T47D (cell line): ENCODE data around the gene TMCC1.

ENCODE experiments used
- DNase-seq, 2 experiments: peaks; one replicate each; pipeline versions ENCODE4 v3.0.0 to v3.0.0-alpha.2; 2011 to 2012; ENCODE audit warnings: low read depth in 1 of 2, low spot score in 1 of 2
- JUND ChIP-seq: IDR thresholded peaks from 2 replicates; pipeline ENCODE4 v1.6.1; 2012; ENCODE audit warnings: low read depth
- in situ Hi-C: cut with HindIII; loops from 2 replicates; pipeline ENCODE4 v1.10.0; 2016; ENCODE audit warnings: low sequenced_read_pairs, low pct_unique_long_range_greater_than_20kb

TMCC1 gene

DNA sequence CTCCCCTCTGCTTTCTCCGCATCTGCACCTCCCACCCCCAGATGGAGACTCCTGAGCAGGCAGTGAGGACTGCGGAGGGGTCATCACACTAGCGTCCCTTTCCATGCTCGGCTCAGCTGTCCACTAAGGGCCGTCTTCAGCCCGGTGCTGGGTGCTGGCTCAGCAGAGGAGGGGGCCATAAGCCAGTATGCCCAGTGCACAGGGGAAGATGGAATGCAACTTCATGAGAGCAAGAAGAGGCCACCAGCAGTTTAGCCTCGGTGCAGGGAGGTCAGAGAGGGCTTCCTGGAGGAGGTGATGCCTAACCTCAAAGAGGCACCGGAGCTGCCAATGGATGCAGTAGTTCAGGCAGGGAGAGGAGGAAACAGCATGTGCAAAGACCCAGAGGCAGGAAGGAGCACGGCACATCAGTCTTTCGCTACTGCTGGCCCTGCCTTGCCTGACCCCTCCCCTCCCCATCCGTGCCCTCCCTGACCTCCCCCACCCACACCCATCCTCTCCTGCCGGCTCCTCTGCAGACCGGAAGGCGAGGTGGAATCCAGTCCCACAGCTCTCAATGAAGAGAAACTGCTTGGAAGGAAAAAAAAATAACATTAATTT lies 271.8 kb downstream of the TMCC1 start:
- in situ Hi-C loops, result no loop called here
- TF ChIP-seq JUND, result no peak
- no peak for DNase-seq

DNA sequence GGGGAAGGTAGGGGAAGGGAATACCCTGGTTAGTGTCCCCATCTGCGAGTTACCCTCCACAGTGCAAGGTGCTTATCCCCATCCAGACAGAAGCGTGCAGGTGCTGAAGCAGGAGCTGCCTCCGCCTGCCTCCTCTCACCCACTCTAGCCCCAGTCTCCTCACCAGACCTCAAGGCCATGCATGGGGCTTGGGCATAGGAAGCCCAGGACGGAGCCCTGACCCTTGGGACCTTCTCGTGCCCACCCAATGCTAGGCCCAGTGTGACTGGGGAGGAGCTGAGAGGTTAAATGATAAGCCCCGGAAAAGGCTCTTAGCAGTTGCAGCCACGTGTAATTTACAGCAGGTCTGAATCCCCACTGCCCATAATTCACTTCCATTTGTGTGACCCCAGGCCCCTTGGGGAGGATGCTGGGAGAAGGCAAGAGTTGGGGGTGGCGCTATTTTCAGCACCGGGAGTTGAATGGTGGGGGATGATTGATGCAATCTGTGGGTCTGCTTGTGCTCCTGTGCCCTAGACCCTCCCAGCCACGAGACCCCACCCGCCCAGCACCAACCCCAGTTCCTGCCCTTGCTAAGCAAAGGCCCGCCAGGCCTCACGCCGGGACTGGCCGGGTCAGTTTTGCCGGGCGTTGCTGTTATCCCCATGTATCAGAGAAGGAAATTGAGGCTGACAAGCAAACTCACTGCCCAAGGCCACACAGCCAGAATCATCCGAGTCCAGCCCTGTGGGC lies 272.5 kb downstream of the TMCC1 start:
- in situ Hi-C loops, result no loop called here
- no peak for TF ChIP-seq JUND
- no peak for DNase-seq

DNA sequence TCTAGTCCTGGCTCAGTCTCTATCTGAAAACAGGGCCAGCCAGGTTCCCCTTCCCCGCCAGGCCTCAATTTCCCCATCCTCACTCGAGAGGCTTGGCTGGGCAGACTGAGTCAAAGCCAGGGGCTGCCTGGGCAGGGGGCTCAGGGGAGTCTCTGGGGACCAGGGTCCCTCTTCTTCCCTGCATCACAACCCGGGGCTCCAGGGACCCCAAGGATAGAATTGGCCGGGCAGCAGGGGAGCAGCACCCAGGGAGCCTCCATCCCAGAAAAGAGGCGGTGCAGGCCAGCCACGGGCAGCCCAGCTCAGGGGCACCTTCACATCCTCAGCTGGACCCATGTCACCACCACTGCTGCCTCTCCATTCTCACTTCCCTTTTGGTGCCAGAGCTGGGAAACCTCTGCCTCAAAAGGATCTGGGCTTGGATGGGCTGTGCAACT lies 273.8 kb downstream of the TMCC1 start:
- TF ChIP-seq JUND, result no peak
- in situ Hi-C loops, result no loop called here

DNA sequence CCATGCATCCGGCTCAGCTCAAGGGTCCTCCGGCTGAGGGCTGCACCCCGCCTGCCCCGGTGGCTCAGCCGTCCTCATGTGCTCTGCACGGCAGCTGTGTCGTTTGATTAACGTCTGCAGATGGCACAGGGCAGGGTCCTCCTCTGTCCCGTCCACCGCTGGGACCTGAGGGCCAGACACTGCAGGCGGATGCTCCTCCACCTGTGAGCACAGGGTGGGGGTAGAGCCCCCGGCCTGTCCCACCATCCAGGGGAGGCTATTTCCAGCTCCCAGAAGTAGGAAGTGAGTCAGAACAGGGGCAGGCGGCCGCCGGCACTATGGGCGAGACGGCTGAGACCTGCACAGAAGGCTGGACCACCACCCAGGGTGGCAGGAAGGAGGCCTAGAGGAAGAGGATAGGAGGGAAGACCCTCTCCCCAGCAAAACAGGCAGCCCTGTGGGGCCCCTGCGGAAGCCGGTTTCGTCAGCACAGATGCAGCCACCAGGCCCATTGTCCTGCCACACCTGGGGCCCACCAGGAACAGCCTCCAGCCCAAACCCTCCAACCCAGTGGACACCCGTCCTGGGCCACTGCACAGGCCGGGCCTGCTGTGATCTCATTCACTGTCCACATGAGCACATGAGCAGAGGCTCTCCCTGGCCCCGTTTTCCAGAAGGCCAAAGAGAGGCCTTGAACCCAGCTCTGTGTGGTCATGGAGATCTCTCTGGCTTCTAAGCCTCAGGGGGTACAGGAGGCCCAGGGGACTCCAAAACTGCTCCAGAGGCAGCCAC lies 274.4 kb downstream of the TMCC1 start:
- no peak for DNase-seq
- in situ Hi-C loops, result no loop called here

More for the DNA sequence above, 273.8 kb downstream of the TMCC1 start:
- no peak for DNase-seq

DNA sequence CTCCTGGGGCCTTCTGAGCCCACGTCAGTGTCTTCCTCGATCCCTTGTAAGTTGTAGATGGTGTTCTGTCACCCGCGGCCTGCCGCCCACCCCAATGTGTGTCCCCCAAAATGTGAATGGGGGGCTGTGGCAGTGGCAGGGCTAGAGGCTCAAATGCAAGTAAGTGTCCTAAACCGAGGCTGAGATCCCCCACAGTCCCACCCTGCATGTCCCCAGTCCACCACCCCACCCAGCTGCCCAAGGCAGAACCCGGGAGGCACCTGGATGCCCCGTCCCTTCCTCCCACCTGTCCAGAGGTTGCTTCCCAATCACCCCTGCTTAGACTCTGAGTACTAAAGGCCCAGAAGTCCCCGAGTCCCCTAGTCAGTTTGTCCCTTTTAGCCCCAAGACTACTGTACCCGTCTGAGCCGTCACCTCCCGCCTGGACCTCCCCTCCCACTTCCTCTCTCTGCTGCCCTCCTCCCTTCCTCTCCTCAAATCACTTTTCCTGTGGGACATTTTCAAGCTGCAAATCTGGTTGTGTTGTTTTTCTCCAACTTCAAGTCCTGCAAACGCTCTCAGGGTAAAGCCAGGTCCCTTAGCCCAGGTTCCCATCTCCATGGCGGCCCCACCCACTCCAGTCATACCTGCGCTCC lies 275.2 kb downstream of the TMCC1 start:
- TF ChIP-seq JUND, result no peak
- in situ Hi-C loops, result no loop called here
- DNase-seq, result no peak

More for the DNA sequence above, 274.4 kb downstream of the TMCC1 start:
- no peak for TF ChIP-seq JUND

DNA sequence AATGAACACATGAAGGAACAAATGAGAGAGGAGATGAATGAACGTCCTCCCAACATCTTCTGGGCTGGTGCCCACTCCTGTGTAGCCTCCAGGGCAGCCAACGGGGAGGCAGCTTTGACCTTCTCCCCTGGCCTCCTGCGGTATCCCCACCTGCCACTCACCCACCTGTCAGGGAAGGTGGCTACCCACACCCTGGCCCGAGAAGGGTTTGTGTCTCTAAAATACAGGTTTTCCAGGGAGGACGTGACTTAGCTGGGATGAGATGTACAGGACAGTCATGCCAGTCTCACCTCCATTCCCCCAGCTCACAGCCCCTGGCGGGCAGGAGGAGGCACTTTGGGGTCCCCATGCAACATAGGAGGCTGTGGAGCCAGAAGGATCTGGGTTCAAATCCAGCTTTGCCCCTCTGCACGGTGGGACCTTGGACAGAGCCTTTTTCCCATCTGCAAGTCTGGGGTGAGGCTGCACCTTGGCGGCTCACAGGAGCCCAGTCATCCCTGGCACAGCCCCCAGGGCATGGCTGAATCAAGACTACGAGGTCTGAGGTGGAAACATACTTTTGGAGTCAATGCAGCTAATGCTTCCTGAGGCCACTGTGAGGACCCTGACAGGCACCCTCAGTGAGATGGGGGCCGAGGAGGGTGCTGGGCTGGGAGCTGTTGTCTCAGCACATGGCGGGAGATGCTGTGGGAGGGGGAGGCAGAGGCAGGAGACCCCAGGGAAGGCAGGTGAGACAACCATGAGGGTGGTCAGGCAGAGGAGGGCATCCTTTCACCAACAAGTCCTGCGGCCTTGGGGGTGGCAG lies 275.9 kb downstream of the TMCC1 start:
- in situ Hi-C loops, result no loop called here
- DNase-seq, result no peak
- no peak for TF ChIP-seq JUND

DNA sequence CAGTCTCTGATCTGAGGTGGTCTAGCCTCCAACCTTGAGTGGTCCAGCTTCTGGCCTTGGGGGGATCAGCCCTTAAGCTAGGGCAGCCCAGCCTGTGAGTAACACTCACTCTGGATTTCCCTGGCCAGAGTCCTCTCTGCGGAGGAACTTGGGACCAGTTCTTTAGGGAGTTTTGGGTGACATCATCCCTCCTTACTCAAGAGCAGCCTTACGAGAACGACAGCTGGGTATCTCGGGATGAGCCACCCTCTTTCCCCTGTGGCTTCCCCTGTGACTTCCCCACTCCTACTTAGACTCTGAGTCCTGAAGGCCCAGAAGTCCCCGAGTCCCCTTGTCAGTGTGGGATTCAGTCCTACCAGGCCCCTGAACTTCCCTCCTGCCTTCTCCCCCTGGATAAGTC lies 276.8 kb downstream of the TMCC1 start:
- DNase-seq, result no peak
- in situ Hi-C loops, result no loop called here
- no peak for TF ChIP-seq JUND

DNA sequence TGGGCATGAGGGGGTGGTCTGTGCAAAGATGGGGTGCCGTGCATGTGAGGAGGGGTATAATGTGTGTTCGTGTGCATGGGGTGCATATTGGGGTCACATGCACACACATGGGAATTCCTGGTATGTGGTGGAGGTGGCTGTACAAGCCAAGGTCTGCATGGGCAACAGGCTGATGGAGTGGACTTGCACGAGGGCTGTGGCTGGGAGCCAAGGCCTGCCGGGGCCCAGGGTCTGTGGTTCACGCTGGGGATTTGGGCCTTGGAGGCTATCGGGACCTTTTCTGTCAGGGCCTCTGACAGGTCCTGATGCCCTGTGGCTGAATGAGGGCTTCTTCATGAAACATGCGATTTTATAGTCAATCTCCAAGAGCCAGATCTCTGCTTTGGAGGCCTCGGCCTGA lies 277.2 kb downstream of the TMCC1 start:
- in situ Hi-C loops, result no loop called here
- no peak for DNase-seq

DNA sequence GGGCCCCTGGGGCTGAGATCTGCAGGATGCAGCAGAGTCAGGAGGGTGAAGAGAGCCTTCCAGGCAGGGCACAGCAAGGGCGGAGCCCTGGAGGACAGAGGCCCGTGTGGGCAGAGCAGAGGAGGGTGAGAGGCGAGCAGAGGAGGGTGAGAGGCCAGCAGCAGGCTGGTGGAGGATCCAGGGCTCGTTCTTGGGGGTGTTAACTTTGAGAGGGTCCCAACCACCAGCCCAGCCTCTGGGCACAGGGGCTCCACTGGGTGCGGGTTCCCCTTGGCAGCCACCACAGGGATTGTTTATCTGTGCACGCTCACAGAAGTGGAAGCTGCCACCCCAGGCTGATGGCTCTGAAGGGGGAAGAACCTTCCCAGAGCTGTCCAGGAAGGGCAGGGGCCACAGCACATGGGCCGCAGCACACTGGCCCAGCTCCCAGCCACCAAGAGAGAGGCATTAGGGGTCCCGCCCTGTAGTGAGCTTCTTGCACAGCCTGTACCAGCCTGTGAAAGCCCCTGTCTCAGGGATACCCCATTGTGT lies 277.7 kb downstream of the TMCC1 start:
- TF ChIP-seq JUND, result no peak
- in situ Hi-C loops, result no loop called here
- no peak for DNase-seq

More for the DNA sequence above, 277.2 kb downstream of the TMCC1 start:
- TF ChIP-seq JUND, result no peak

DNA sequence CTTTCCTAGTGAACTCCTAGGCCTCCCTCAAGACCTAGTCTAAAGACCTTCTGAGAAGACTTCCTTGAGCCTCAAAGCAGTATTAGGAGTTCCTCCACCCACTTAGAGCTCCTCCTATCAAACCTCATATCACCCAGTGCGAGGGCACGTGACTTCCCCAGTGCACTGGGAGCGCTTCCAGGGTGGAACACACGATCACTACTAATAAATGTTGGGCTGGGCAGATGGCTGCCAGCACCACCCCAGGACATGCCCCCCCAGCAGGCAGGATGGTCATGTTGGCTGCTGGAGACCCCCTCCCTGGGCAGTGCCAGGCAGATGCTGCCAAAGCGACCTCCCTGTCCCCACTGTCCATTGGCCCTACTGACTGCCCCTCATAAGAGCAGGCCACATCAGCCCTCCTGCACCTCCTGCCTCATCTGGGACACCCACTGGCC lies 278.6 kb downstream of the TMCC1 start:
- DNase-seq, result no peak
- in situ Hi-C loops, result no loop called here
- no peak for TF ChIP-seq JUND

DNA sequence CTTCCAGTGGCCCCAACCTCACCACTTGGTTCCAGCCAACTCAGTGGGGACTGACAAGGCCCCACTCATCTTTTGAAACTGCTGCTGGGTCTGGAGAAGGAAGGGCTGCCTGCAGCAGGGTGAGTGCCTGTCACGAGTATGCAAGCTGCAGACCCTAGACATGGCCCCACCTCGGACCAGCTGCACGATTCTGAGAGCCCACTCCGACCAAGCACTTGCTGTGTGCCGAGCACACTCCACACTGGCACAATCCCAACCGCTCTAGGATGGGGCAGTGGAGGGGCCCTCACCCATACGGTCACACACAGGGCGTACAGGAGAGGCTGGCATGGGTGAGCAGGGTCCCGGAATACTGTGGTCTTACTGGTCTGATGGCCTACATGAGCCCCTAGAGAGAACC lies 279.1 kb downstream of the TMCC1 start:
- in situ Hi-C loops, result no loop called here
- no peak for DNase-seq
- no peak for TF ChIP-seq JUND

DNA sequence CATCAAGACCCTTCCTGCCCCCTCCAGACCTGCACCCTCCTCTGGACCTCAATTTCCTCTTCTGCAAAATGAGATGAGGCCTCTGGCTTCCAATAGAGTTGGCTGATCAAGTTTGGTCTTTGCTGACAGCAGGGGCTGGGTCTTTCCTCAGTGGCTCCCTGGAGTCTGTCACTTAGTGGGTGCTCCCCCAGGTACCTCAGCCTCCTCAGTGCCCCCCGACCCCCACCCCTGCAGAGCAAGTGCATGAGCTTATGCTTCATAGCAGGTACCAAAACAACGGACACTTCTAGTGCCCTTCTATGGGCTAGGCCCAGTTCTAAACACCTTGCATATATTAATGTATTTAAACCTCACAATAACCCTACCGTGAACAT lies 280.2 kb downstream of the TMCC1 start:
- in situ Hi-C loops, result no loop called here
- DNase-seq, result no peak
- no peak for TF ChIP-seq JUND
